Pancreas (tissue), 10 donors: Measurements from ENCODE around the gene UNC5B. TPM values are rescaled to one million over a fixed set of nuclear protein-coding genes. Genes with fewer than 3 reads are reported as not detected.

Experiments used
- ATAC-seq, 4 donors: fragments of 200-7000 bp; cut with Tn5 transposase; one replicate each; pipeline versions ENCODE4 v1.8.0 to v1.9.1; 2020; ENCODE audit warnings: mild to moderate bottlenecking in 4 of 4, moderate library complexity in 4 of 4
- DNase-seq, 6 donors: peaks; one replicate each; pipeline ENCODE4 v3.0.0-alpha.2; 2020
- FAIRE-seq: peaks from 2 replicates; lab custom pipeline; 2012; peaks lifted over from hg19 to GRCh38; lab: Jason Lieb, UNC
- H3K27ac ChIP-seq, 4 donors: fragments of 200-600 bp; sonication (generic); 1 replicate in 3 of 4; 2 replicates in 1 of 4; pipeline versions ENCODE4 v1.5.0 to v1.8.0; 2020
- H3K27me3 ChIP-seq, 4 donors: fragments of 200-600 bp; one replicate each; pipeline ENCODE4 v1.8.0; 2021
- H3K36me3 ChIP-seq, 3 donors: fragments of 200-600 bp; sonication (generic) in 1 of 3; one replicate each; pipeline versions ENCODE4 v1.5.0 to v1.8.0; 2020 to 2021
- H3K4me1 ChIP-seq, 3 donors: fragments of 200-600 bp; one replicate each; pipeline ENCODE4 v1.8.0; 2021
- H3K4me3 ChIP-seq, 4 donors: fragments of 200-600 bp; sonication (generic) in 2 of 4; one replicate each; pipeline versions ENCODE4 v1.5.0 to v1.8.0; 2020 to 2021
- H3K9me3 ChIP-seq, 4 donors: fragments of 200-600 bp; one replicate each; pipeline ENCODE4 v1.8.0; 2021
- WGBS, 2 donors: extraction: QIAGEN DNeasy Blood & Tissue Kit; methylation state at CpG; one replicate each; pipeline ENCODE4 v1.1.7; 2013; 5-methylcytosine and 5-hydroxymethylcytosine counted together
- intact Hi-C, 3 donors: fragments of 100-400 bp; cut with DNase I; formaldehyde crosslinking; loops; one replicate each; pipeline versions ENCODE4 v1.11.1 to v1.14.2; 2022
- polyA plus RNA-seq, 2 donors: library from polyadenylated mRNA; stranded (reverse); fragments of 200-250 nt; gene quantifications; one replicate each; pipeline ENCODE4 v1.2.3, GENCODE V29; 2013
- total RNA-seq, 6 donors: library from RNA; stranded (reverse); fragmentation: NEBNext Ultra II Directional in 4 of 6; extraction: Animal tissue kit (Norgen Biotek cat#: 25700) in 4 of 6; gene quantifications; one replicate each; pipeline versions ENCODE4 v1.2.1 to v1.2.4, GENCODE V29; 2021 to 2023
- TF ChIP-seq, protein P1 (sequence below), 4 donors: fragments of 200-600 bp; sonication (generic) in 3 of 4; IDR thresholded peaks; one replicate each; pipeline versions ENCODE4 v1.5.0 to v1.8.0; 2021; ENCODE audit warnings: antibody characterized with exemption in 4 of 4
- donor health status: healthy with polysubstance abuse.
- donor health status: DM: no; HTN: no; CAD: no; lungs with moderate emphysema.
- donor health status: DM: no; HTN: no; CAD: no.
- donor health status: control.
- donor health status: control.
- donor health status: Bipolar disorder and iron deficiency.
- donor health status: DM: yes; HTN: yes; CAD: no.
- donor health status: DM: no; HTN: no; CAD: no.
- donor health status: DM: no; HTN: no; CAD: no.
- donor health status: DM: yes; HTN: yes; CAD: no.

The UNC5B gene
- total and polyA plus RNA-seq, 8 donors: 2.4 to 7.7 (median 4.2) TPM

- Histone ChIP-seq H3K27me3 (no peaks in the 10 kb centered on the region), H3K4me3 (no peak overlapping the region), H3K9me3 (no peaks in the 10 kb centered on the region), H3K36me3 (no peaks in the 10 kb centered on the region), H3K27ac (peak overlapping the region in 1 of 4 donors; percentile 22), H3K4me1 (no peaks in the 10 kb centered on the region)
- TF ChIP-seq, protein P1, sequence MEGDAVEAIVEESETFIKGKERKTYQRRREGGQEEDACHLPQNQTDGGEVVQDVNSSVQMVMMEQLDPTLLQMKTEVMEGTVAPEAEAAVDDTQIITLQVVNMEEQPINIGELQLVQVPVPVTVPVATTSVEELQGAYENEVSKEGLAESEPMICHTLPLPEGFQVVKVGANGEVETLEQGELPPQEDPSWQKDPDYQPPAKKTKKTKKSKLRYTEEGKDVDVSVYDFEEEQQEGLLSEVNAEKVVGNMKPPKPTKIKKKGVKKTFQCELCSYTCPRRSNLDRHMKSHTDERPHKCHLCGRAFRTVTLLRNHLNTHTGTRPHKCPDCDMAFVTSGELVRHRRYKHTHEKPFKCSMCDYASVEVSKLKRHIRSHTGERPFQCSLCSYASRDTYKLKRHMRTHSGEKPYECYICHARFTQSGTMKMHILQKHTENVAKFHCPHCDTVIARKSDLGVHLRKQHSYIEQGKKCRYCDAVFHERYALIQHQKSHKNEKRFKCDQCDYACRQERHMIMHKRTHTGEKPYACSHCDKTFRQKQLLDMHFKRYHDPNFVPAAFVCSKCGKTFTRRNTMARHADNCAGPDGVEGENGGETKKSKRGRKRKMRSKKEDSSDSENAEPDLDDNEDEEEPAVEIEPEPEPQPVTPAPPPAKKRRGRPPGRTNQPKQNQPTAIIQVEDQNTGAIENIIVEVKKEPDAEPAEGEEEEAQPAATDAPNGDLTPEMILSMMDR (IDR thresholded peaks at IDR 0.05): no peak
- peak in 1 of 6 donors; percentile 45 for DNase-seq
- FAIRE-seq: no peak
- WGBS, 2 donors: 65 to 73% methylated on average over 4 of the region's 4 CpGs
- intact Hi-C loops: no loop called here
- no peak for ATAC-seq
Measured at GRCh38 chr10:71247414-71247705, 35.0 kb downstream of the UNC5B start.

DNA sequence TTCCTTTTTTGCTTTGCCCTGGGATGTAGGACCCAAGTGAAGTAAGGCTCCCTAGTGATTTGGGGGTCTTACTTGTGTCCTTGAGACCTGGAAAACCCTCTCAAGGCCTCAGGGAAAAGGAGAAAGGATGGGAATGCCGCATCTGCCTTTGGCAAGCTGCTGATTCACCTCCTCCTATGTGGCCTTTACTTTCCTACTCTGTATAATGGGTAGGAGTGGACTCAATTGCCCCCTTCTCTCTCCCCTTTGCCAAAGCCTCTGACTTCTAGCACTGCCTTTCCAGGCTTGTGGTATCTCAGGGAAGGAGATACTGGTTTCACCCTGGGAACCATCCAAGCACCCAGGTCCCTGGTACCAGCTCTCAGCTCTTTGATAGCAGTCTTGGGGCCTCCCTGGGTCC is 35.4 kb downstream of the UNC5B start:
- no peaks in the 10 kb centered on the region for H3K9me3 ChIP-seq
- WGBS, 2 donors: 96 to 100% methylated on average over 1 of the region's 1 CpG
- no peaks in the 10 kb centered on the region for H3K27me3 ChIP-seq
- no peak overlapping the region for H3K27ac ChIP-seq
- no peak overlapping the region for H3K4me3 ChIP-seq
- no peaks in the 10 kb centered on the region for H3K4me1 ChIP-seq
- intact Hi-C loops: no loop called here
- ATAC-seq (no peak), DNase-seq (no peak), FAIRE-seq (no peak)
- TF ChIP-seq, protein P1 (IDR thresholded peaks at IDR 0.05): no peak
- no peaks in the 10 kb centered on the region for H3K36me3 ChIP-seq

GRCh38 chr10:71248210-71248609 is 35.8 kb downstream of the UNC5B start:
- TF ChIP-seq, protein P1 (IDR thresholded peaks at IDR 0.05): no peak
- DNase-seq: peak in 1 of 6 donors; percentile 27

DNA sequence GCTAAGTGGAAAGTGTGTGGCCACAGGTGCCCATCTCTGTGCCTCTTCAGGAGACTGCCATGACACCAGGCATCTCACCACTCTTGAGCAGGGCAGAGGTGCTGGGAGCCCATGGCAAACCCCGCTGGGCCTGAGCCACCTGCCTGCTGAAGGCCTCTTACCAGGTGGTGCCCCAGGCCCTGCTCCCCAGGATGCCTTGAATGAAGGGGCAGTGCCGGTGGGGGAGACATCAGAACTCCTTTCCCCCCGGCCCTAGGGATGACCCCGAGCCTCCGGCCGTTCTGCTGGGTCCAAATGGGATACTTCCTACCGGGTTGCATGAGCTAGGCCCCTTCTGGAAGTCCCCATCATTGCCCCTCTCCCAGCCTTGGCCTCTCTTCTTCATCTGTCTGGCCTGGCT is 37.6 kb downstream of the UNC5B start:
- intact Hi-C loops: no loop called here
- no peaks in the 10 kb centered on the region for H3K4me1 ChIP-seq
- no peak for ATAC-seq
- no peaks in the 10 kb centered on the region for H3K36me3 ChIP-seq
- no peaks in the 10 kb centered on the region for H3K9me3 ChIP-seq
- no peaks in the 10 kb centered on the region for H3K27me3 ChIP-seq
- FAIRE-seq: no peak
- TF ChIP-seq, protein P1 (IDR thresholded peaks at IDR 0.05): no peak
- WGBS, 2 donors: 72 to 75% methylated on average over 7 of the region's 7 CpGs
- H3K27ac ChIP-seq: no peak overlapping the region
- DNase-seq: peak in 1 of 6 donors; percentile 47
- H3K4me3 ChIP-seq: no peak overlapping the region

More at GRCh38 chr10:71248210-71248609, 35.8 kb downstream of the UNC5B start:
- Histone ChIP-seq H3K9me3 (no peaks in the 10 kb centered on the region), H3K27me3 (no peaks in the 10 kb centered on the region), H3K27ac (no peak overlapping the region), H3K4me3 (no peak overlapping the region), H3K4me1 (no peaks in the 10 kb centered on the region), H3K36me3 (no peaks in the 10 kb centered on the region)
- 89 to 92% methylated on average over 5 to 6 of the region's 6 CpGs for WGBS, 2 donors
- FAIRE-seq (no peak), ATAC-seq (no peak)
- intact Hi-C loops: no loop called here

- no peaks in the 10 kb centered on the region for H3K27me3 ChIP-seq
- TF ChIP-seq, protein P1 (IDR thresholded peaks at IDR 0.05): no peak
- H3K9me3 ChIP-seq: no peaks in the 10 kb centered on the region
- intact Hi-C loops: no loop called here
- H3K36me3 ChIP-seq: no peaks in the 10 kb centered on the region
- H3K4me1 ChIP-seq: no peaks in the 10 kb centered on the region
- H3K4me3 ChIP-seq: no peak overlapping the region
- FAIRE-seq: no peak
- DNase-seq: no peak
- WGBS, 2 donors: 70 to 74% methylated on average over 3 of the region's 3 CpGs
- no peak overlapping the region for H3K27ac ChIP-seq
- no peak for ATAC-seq
Measured at GRCh38 chr10:71250405-71250804, 38.0 kb downstream of the UNC5B start.
